GM10847 (cell line): ENCODE results near the gene ANKRD52.

Experiments used
- POLR2A ChIP-seq: IDR thresholded peaks from 2 replicates; pipeline ENCODE4 v1.6.1; 2011; ENCODE audit not compliant: insufficient read length; ENCODE audit errors: extremely low read depth

Gene ANKRD52

GRCh38 chr12:56286044-56286830 is 28.1 kb upstream of the ANKRD52 start:
- no peak for TF ChIP-seq POLR2A

DNA sequence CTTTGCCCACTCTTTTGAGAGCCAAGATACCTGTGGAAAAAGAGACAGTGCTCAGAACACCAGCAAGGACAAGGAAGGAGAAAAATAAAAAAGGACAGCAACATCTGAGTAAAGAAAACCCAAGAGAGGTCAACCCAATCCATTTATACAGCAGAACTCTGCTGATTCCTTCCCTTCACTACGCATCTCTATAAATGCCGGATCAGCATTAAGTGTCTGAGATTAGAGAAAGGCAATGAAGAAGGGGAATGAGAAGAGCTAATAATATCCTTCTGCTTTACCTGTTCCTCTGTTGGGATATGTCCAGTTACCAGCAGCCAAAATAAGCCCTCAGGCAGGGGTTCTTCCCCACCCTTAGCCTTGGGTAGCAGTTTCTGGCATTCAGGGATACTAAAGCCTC is 24.4 kb upstream of the ANKRD52 start:
- TF ChIP-seq POLR2A = no peak

GRCh38 chr12:56282030-56282429 is 23.8 kb upstream of the ANKRD52 start:
- no peak for TF ChIP-seq POLR2A

DNA sequence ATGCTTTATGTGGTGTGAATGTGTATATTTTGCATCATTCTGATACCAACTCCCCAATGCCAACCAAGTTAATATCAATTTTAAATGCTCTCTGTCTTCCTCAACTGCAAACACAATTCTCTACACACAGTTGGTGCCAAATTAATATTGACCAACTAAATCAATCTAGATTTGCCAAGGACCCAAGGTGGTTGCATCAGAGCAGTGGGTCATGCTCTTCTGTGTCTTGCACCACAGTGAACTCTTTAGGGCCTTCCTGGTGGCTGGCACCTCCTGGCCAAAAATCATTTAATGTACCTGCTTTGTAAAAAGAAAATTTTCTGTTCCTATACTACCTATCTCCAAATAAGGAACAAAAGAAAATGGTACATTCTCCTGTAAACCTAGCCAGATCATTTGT is 22.7 kb upstream of the ANKRD52 start:
- no peak for TF ChIP-seq POLR2A

GRCh38 chr12:56278905-56279304 is 20.7 kb upstream of the ANKRD52 start:
- no peak for TF ChIP-seq POLR2A

- TF ChIP-seq POLR2A = no peak
Measured at GRCh38 chr12:56274299-56274698, 16.1 kb upstream of the ANKRD52 start.

DNA sequence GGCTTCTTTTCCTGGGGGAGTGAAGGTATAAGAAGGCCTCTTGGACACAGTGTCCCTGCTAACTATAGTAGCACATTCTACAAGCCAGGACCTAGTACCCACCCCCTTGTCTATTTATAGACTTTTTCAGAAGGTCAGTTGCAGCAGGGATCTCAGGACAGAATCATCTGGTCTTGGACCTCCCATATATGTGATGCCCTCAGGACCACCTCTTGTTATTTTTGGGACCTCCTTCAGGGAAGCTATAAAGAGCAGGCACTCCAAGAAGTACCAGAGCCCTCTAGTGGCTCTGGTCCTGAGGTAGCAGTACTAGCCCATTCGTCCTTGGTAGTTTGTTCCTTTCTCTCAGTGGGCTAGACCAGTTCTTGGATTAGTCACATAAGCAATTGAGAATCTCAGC is 12.8 kb upstream of the ANKRD52 start:
- TF ChIP-seq POLR2A = no peak

GRCh38 chr12:56267443-56268071 is 9.4 kb upstream of the ANKRD52 start:
- no peak for TF ChIP-seq POLR2A

- TF ChIP-seq POLR2A = peak; percentile 62
Measured at GRCh38 chr12:56266693-56267442, 8.7 kb upstream of the ANKRD52 start, which contains the start of gene COQ10A. Gene COQ10A, plus strand, starts transcription at chr12:56266942. Its CDS starts 177 bp downstream, at chr12:56267119.

DNA sequence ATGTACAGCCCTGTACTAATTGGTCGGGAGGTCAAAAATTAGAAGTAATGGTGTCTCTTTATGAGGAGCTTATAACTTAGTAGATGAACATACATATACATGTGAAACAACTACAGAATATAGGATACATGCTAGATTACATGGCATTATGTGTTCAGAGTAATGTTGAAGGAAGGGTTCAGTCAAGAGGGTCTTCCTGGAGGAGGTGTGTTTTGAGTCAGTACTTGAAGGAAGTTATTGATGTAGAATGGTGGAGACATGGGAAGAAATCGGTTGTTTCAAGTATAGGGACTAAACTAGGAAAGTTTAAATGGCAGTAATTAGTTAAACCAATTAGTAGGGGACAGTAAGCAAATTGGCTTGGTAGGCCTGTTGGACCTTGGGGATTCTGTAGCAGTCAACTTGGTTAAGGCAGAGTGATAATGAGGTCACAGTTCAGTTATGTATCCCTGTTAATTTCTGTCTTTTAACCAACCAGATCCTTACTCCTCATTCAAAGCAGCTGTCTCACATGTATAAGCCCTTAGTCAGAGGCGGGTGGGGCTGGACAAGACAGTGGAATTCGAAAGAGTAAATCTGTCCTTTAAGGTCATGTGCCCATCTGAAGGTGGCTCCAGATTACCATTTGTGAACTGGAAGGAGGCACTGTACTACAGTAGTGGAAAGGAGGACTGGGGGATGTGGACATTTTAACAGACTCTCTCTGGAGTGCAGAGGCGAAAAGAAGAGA is 3.5 kb upstream of the ANKRD52 start:
- TF ChIP-seq POLR2A = no peak

DNA sequence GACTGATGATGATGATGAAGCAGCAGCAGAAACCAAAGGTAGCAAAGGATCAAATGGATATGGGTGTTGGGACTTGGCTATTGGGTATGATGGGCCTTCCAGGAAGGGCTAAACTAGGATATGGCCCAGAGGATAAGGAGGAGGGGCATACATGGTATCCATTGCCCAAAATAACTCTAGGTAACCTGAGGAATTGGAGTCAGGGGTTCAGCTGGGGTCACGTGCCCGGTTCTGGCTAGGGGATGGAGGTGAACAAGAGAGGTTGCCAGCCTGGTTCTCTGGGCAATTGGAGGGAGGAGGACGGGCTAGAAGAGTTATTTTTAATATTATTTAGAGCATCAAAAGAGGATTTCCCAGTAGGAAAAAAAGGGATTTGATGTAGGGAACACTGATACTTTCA is 2.7 kb upstream of the ANKRD52 start:
- TF ChIP-seq POLR2A = no peak

- no peak for TF ChIP-seq POLR2A
Measured at GRCh38 chr12:56260380-56260779, 2.2 kb upstream of the ANKRD52 start.

DNA sequence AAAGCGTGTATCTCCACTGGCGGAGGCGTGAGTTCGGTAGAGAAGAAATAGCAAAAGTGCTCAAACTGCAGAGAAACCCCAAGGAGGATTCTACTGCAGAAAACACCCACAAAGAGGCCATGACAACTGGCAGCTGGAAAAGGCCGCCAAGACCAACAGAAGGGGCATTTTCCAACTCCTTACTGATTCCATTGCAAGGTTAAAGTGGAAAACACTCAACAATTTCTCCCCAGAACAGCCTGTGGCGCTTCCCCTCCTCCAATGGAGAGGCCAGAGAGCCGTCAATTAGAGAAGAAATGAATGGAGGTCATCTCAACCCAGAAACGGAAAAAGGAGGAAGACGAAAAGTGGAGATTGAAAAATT is 618 bp upstream of the ANKRD52 start:
- no peak for TF ChIP-seq POLR2A

DNA sequence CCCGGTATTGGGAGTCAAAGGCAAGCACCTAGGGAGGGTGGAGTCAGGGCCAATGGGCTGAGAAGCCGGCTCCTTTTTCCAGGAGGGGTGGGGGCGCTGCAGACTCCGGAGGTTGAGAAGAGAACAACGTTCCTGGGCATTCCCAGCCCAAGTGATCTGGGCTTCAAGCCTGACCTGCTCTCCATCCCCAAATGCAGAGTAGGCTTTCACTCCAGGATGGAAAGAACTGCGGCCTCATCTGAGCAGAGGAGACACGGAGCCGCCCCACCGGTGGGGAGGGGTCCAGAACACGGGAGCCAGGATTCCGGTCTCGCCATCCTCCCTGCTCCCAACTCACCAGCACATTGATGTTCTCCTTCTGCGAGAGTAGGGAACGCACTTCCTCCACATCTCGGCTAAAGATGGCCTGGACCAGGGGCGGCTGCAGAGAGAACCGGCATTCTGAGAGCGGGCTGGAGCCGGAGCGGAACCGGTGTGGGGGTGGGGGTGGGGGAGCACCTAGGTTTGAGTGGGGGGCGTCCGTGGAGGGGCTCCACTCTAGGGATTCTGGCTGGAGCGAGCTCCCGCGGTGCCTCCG is 605 bp downstream of the ANKRD52 start:
- no peak for TF ChIP-seq POLR2A

DNA sequence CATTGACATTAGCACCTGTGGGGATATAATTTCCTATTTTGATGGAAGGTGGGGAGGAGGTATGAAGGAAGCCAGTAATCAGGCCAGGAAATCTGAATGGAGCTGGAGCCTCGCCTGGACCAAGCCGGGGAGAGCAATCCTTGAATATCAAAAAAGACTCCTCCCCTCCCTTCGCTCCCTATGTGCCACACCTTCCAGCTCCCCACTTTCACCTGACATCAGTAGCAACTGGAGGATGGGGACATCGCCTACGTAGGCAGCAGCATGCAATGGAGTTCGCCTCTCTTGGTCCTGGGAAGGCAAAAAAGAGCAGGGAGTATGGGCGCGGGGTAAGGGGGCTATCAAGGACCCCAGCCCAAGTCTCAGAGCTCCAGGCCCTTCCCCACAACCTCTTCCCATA is 1.1 kb downstream of the ANKRD52 start:
- TF ChIP-seq POLR2A = no peak

DNA sequence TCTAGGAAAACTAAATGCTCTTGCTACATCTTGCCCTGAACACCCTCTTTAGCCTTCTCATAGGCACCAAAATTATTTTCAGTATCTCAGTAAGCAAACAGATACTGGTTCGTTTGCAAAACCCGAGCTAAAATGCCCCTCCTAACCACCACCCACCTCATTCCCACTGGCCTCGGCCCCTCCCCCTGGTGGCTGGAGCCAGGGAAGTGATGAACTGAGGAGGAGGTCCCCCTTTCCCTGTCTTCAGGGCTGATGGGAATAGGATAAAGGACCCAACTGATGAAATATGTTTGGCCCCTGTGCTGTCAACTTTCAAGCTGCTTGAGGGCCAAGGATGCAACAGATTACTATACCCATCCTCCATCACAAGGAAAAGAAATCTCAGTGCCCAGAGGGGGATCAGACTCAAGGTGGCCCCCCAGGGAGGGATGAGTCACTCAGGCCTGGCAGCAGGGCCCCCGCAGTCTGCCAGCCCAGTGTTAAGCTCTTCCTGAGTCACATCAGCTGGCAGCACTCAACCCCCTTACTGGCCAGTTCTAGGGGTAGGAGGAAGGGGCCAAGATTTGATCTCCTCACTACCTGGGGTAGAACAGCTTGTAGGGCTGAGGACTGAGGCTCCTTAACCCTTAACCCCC is 1.7 kb downstream of the ANKRD52 start:
- TF ChIP-seq POLR2A = no peak
